ENCODE data around the gene BICDL1.

The BICDL1 gene

GRCh38 chr12:120142231-120142877 is 153.3 kb downstream of the BICDL1 start:
- TF ChIP-seq TCF7L2 (IDR thresholded peaks at IDR 0.05; ENCODE audit: borderline replicate concordance, low read depth, low read length) (no peak), ZNF302 (tag by site-specific recombination; IDR thresholded peaks at IDR 0.05; ENCODE audit: low read depth) (no peak), OSR2 (tag by site-specific recombination; IDR thresholded peaks at IDR 0.05) (no peak), ZBTB26 (tag by site-specific recombination; optimal IDR thresholded peaks at IDR 0.05) (no peak), ZNF366 (tag by site-specific recombination; conservative IDR thresholded peaks at IDR 0.05) (no peak), ZNF221 (tag by site-specific recombination; IDR thresholded peaks at IDR 0.05; ENCODE audit: borderline replicate concordance) (no peak), ZNF423 (tag by site-specific recombination; IDR thresholded peaks at IDR 0.05) (no peak)
- TF ChIP-seq, protein P1, sequence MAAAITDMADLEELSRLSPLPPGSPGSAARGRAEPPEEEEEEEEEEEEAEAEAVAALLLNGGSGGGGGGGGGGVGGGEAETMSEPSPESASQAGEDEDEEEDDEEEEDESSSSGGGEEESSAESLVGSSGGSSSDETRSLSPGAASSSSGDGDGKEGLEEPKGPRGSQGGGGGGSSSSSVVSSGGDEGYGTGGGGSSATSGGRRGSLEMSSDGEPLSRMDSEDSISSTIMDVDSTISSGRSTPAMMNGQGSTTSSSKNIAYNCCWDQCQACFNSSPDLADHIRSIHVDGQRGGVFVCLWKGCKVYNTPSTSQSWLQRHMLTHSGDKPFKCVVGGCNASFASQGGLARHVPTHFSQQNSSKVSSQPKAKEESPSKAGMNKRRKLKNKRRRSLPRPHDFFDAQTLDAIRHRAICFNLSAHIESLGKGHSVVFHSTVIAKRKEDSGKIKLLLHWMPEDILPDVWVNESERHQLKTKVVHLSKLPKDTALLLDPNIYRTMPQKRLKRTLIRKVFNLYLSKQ (tag by site-specific recombination; IDR thresholded peaks at IDR 0.05; ENCODE audit: borderline replicate concordance) = no peak
- Histone ChIP-seq H3K4me3 (ENCODE audit: low read depth, low read length) (no peak overlapping the region), H3K27ac (ENCODE audit: extremely low read depth, low read depth, low read length) (no peak overlapping the region), H3K4me1 (ENCODE audit: control insufficient read depth, insufficient read depth, low read length) (no peaks in the 10 kb centered on the region), H3K36me3 (ENCODE audit: control insufficient read depth in 2 of 2, insufficient read depth in 1 of 2, low read length in 2 of 2) (peaks cover 59 to 95% of the 10 kb centered on the region in 2 experiments), H3K9me3 (ENCODE audit: control insufficient read depth, insufficient read depth, low read depth, low read length) (no peaks in the 10 kb centered on the region)
- ChIA-PET CTCF (interaction anchor here (0.7 kb wide), 1 partner anchor 423 kb away, joined by 3 read pairs; no protein-coding TSS in a partner anchor), POLR2A (no interaction called here)
